GM12878 (cell line): Measurements from ENCODE around the gene COL4A1. TPM values are rescaled to one million over a fixed set of nuclear protein-coding genes. Genes with fewer than 3 reads are reported as not detected.

ENCODE experiments used
- ATAC-seq: fragments of 200-7000 bp; cut with Tn5 transposase; 3 replicates; pipeline ENCODE4 v1.9.1; 2020; ENCODE audit warnings: mild to moderate bottlenecking, moderate library complexity
- BruUV-seq: library from RNA; stranded (reverse); fragments of 400-500 nt; replicated peaks from 2 replicates; lab custom pipeline; 2021; lab: Mats Ljungman, UMichigan
- CTCF ChIA-PET: fragments of 300-600 bp; sonication (Branson Sonifier 250); formaldehyde crosslinking; extraction: SDS; loops from one replicate; lab custom pipeline; 2021; ENCODE audit warnings: inconsistent platforms; lab: Yijun Ruan, JAX
- POLR2A ChIA-PET: fragments of 350-600 bp; formaldehyde crosslinking; extraction: SDS; loops from one replicate; lab custom pipeline; 2021; ENCODE audit warnings: inconsistent platforms; lab: Charles Lee
- RAD21 ChIA-PET: fragments of 300-600 bp; sonication (Branson Sonifier 250); formaldehyde crosslinking; loops from one replicate; lab custom pipeline; 2023; ENCODE audit warnings: antibody characterized with exemption; ENCODE audit not compliant: unreplicated experiment; lab: Charles Lee
- SMC1A ChIA-PET: fragments of 300-600 bp; sonication (Branson Sonifier 250); formaldehyde crosslinking; loops from one replicate; lab custom pipeline; 2023; ENCODE audit not compliant: unreplicated experiment, uncharacterized antibody; lab: Charles Lee
- DNase-seq: peaks from one replicate; pipeline ENCODE4 v3.0.0-alpha.2; 2011; ENCODE audit warnings: low read depth, low spot score
- FAIRE-seq: peaks from 3 replicates; lab custom pipeline; 2011; peaks lifted over from hg19 to GRCh38; lab: Jason Lieb, UNC
- H2AFZ ChIP-seq: 2 replicates; pipeline ENCODE4 v1.6.0; 2011; ENCODE audit warnings: low read depth, low read length, control low read depth; ENCODE audit not compliant: control insufficient read depth
- H3K27ac ChIP-seq: 2 replicates; pipeline ENCODE4 v1.5.1; 2011; ENCODE audit warnings: control low read depth; ENCODE audit not compliant: control insufficient read depth, insufficient read depth
- H3K27me3 ChIP-seq, 2 experiments: replicated peaks in 1 of 2; 2 replicates each; pipeline versions ENCODE4 v1.6.0 to v1.6.1; 2011; ENCODE audit warnings: low read length in 1 of 2; ENCODE audit not compliant: control insufficient read depth in 2 of 2, insufficient read depth in 2 of 2
- H3K36me3 ChIP-seq, 2 experiments: 2 replicates each; pipeline ENCODE4 v1.5.1; 2011; ENCODE audit warnings: low read length in 1 of 2; ENCODE audit not compliant: control insufficient read depth in 2 of 2, insufficient read depth in 2 of 2
- H3K4me1 ChIP-seq: 2 replicates; pipeline ENCODE4 v1.6.1; 2011; ENCODE audit warnings: mild to moderate bottlenecking, low read length, moderate library complexity, mixed read lengths; ENCODE audit not compliant: control insufficient read depth, insufficient read depth
- H3K4me2 ChIP-seq: 2 replicates; pipeline ENCODE4 v1.6.0; 2011; ENCODE audit warnings: control low read depth; ENCODE audit not compliant: control insufficient read depth, insufficient read depth
- H3K4me3 ChIP-seq: fragments of 200-600 bp; sonication (generic); 2 replicates; pipeline ENCODE4 v1.5.1; 2016
- H3K79me2 ChIP-seq: 2 replicates; pipeline ENCODE4 v1.6.0; 2011; ENCODE audit warnings: low read length; ENCODE audit not compliant: control insufficient read depth, insufficient read depth
- H3K9ac ChIP-seq: 2 replicates; pipeline ENCODE4 v1.8.0; 2011; ENCODE audit warnings: low read length, control low read depth, mixed read lengths; ENCODE audit not compliant: control insufficient read depth, insufficient read depth
- H3K9me3 ChIP-seq: replicated peaks from 3 replicates; pipeline ENCODE4 v1.5.1; 2011; ENCODE audit warnings: mild to moderate bottlenecking, low read length; ENCODE audit not compliant: control insufficient read depth, insufficient read depth
- H4K20me1 ChIP-seq: 2 replicates; pipeline ENCODE4 v1.6.0; 2011; ENCODE audit not compliant: control insufficient read depth, insufficient read depth
- ATF2 ChIP-seq: IDR thresholded peaks from 2 replicates; pipeline ENCODE4 v1.6.1; 2012; ENCODE audit warnings: low read length, inconsistent platforms
- CBFB ChIP-seq: IDR thresholded peaks from 2 replicates; pipeline ENCODE4 v1.6.1; 2016; ENCODE audit warnings: antibody characterized with exemption, low read depth
- CBX5 ChIP-seq: sonication (generic); IDR thresholded peaks from 2 replicates; pipeline ENCODE4 v1.6.1; 2016; ENCODE audit warnings: low read depth, moderate library complexity, mild to moderate bottlenecking, inconsistent platforms
- CTCF ChIP-seq, 3 experiments: IDR thresholded peaks in 2 of 3; conservative IDR thresholded peaks in 1 of 3; 2 replicates each; pipeline ENCODE4 v1.5.1; 2011; ENCODE audit warnings: low read depth in 3 of 3, low read length in 3 of 3, mild to moderate bottlenecking in 3 of 3, control low read depth in 2 of 3, moderate library complexity in 2 of 3, inconsistent platforms in 1 of 3, mixed read lengths in 1 of 3; ENCODE audit not compliant: control insufficient read depth in 2 of 3, insufficient read depth in 1 of 3; ENCODE audit errors: extremely low read depth in 1 of 3
- FOS ChIP-seq: IDR thresholded peaks from 3 replicates; pipeline ENCODE4 v1.6.1; 2011; ENCODE audit warnings: borderline replicate concordance; ENCODE audit not compliant: insufficient read length; ENCODE audit errors: extremely low read depth
- HDAC6 ChIP-seq: fragments of 200-600 bp; sonication (generic); IDR thresholded peaks from one replicate; pipeline ENCODE4 v1.8.0; 2017; ENCODE audit warnings: antibody characterized with exemption; ENCODE audit not compliant: unreplicated experiment
- NR2C2 ChIP-seq: IDR thresholded peaks from 2 replicates; pipeline ENCODE4 v1.6.1; 2011; ENCODE audit warnings: borderline replicate concordance, low read depth; ENCODE audit not compliant: control insufficient read depth, insufficient read length
- POLR2AphosphoS5 ChIP-seq: IDR thresholded peaks from 2 replicates; pipeline ENCODE4 v1.6.1; 2011; ENCODE audit warnings: mild to moderate bottlenecking, low read length, inconsistent platforms
- PRDM15 ChIP-seq: fragments of 450-650 bp; formaldehyde crosslinking; IDR thresholded peaks from 2 replicates; pipeline ENCODE4 v1.4.0; 2020; ENCODE audit warnings: mild to moderate bottlenecking, moderate library complexity
- ZNF592 ChIP-seq: fragments of 450-650 bp; IDR thresholded peaks from 2 replicates; pipeline ENCODE4 v1.6.1; 2017; ENCODE audit warnings: mild to moderate bottlenecking, moderate library complexity
- WGBS: methylation state at CpG from one replicate; pipeline ENCODE4 v1.1.6; 2016; ENCODE audit warnings: low lambda C conversion rate; ENCODE audit not compliant: insufficient replicate concordance, insufficient coverage; ENCODE audit errors: missing lambda C conversion rate; 5-methylcytosine and 5-hydroxymethylcytosine counted together
- in situ Hi-C: fragments of 300-500 bp; cut with MboI; formaldehyde crosslinking; loops from 9 replicates; pipeline ENCODE4 v1.14.3; 2018; ENCODE audit warnings: mixed read lengths
- intact Hi-C: fragments of 100-400 bp; cut with micrococcal nuclease; formaldehyde crosslinking; loops from one replicate; pipeline ENCODE4 v1.14.2; 2022; ENCODE audit not compliant: unreplicated experiment
- polyA plus RNA-seq, 11 experiments: library from polyadenylated mRNA; depleted of rRNA in 4 of 11; unstranded in 6 of 11; stranded (reverse) in 5 of 11; fragments of >200 nt; fragmentation: Nextera tagmentation in 4 of 11; fragmentation: Illumina TruSeq in 1 of 11; extraction: Ambion mirVana in 4 of 11; extraction: Trizol in 1 of 11; gene quantifications; 1 replicate in 1 of 11; 2 replicates in 10 of 11; pipeline versions ENCODE4 v1.2.1 to v1.2.3, GENCODE V29; 2011 to 2016; ENCODE audit warnings: inconsistent platforms in 2 of 11, missing spikeins in 2 of 11, low read depth in 1 of 11
- total RNA-seq, 4 experiments: library from RNA; depleted of rRNA in 3 of 4; stranded (reverse); fragments of >200 nt in 3 of 4; fragmentation: Illumina TruSeq in 1 of 4; extraction: Trizol in 1 of 4; gene quantifications; 2 replicates each; pipeline versions ENCODE4 v1.2.1 to v1.2.3, GENCODE V29; 2013 to 2021

The COL4A1 gene
- total and polyA plus RNA-seq, 10 of the 15 experiments (the other 5 are each of a cell fraction or from before 2014, with no cell fraction given), result 0.07 to 0.31 (median 0.13) TPM; not detected in 6

GRCh38 chr13:110271313-110271712 lies 35.6 kb downstream of the COL4A1 start:
- SMC1A ChIA-PET, result no interaction called here
- CTCF ChIA-PET, result interaction anchor here (1.0 kb wide), 1 partner anchor 9 kb away, joined by 4 read pairs; no protein-coding TSS in a partner anchor
- intact Hi-C loops, result no loop called here
- no peak overlapping the region for H3K4me2 ChIP-seq
- H3K27me3 ChIP-seq, result peaks cover 3 to 4% of the 10 kb centered on the region in 2 experiments; a peak in 3 of 4 replicates
- H3K4me1 ChIP-seq, result no peaks in the 10 kb centered on the region
- RAD21 ChIA-PET, result no interaction called here
- H3K79me2 ChIP-seq, result no peaks in the 10 kb centered on the region
- BruUV-seq, result no TSS peak
- H2AFZ ChIP-seq, result no peak overlapping the region
- H3K36me3 ChIP-seq, result no peaks in the 10 kb centered on the region
- DNase-seq, result no peak
- no peak for FAIRE-seq
- no peak for ATAC-seq
- no peak overlapping the region for H3K27ac ChIP-seq
- H3K4me3 ChIP-seq, result no peak overlapping the region
- H3K9ac ChIP-seq, result no peak overlapping the region
- 6% methylated on average over 5 of the region's 5 CpGs for WGBS
- no peaks in the 10 kb centered on the region for H4K20me1 ChIP-seq
- POLR2A ChIA-PET, result no interaction called here
- in situ Hi-C loops, result no loop called here
- no peaks in the 10 kb centered on the region for H3K9me3 ChIP-seq
- TF ChIP-seq NR2C2 (no peak), HDAC6 (no peak), CBFB (no peak), CTCF (IDR thresholded peaks at IDR 0.05 in 2 of 3, conservative IDR thresholded peaks at IDR 0.05 in 1 of 3; ENCODE audit: control insufficient read depth in 2 of 3, extremely low read depth in 1 of 3, insufficient read depth in 1 of 3, low read depth in 3 of 3, low read length in 3 of 3) (no peak), PRDM15 (CRISPR knock-in tag) (no peak), CBX5 (no peak), POLR2AphosphoS5 (no peak), ATF2 (no peak), ZNF592 (no peak), FOS (no peak)
